OCI-LY3 (cell line): ENCODE measurements around the gene CCDC92.

Experiments
- H2AFZ ChIP-seq: fragments of 200-600, 300-600 bp; shearing (Covaris generic); 2 replicates; pipeline ENCODE4 v1.6.0; 2014; ENCODE audit warnings: antibody characterized with exemption, low read depth, low read length
- H3K27ac ChIP-seq: fragments of 200-600, 300-600 bp; sonication (generic); 2 replicates; pipeline ENCODE4 v1.5.1; 2014; ENCODE audit warnings: mild to moderate bottlenecking, low read length, moderate library complexity, mixed read lengths
- H3K27me3 ChIP-seq: fragments of 200-600, 300-600 bp; sonication (generic); 2 replicates; pipeline ENCODE4 v1.6.1; 2014; ENCODE audit warnings: low read depth, low read length, mixed read lengths
- H3K36me3 ChIP-seq: fragments of 200-600, 300-600 bp; sonication (generic); replicated peaks from 2 replicates; pipeline ENCODE3; 2014; ENCODE audit warnings: low read depth, low read length, mixed read lengths
- H3K4me1 ChIP-seq: fragments of 300-600, 200-600 bp; sonication (generic); 2 replicates; pipeline ENCODE4 v1.6.1; 2014; ENCODE audit warnings: low read length, mixed read lengths
- H3K4me2 ChIP-seq: fragments of 200-600, 300-600 bp; sonication (generic); 2 replicates; pipeline ENCODE4 v1.6.1; 2014; ENCODE audit warnings: low read length, mixed read lengths
- H3K4me3 ChIP-seq: fragments of 300-600, 200-600 bp; sonication (generic); 2 replicates; pipeline ENCODE4 v1.5.1; 2014; ENCODE audit warnings: antibody characterized with exemption, mild to moderate bottlenecking, low read length, moderate library complexity
- H3K79me2 ChIP-seq: fragments of 300-600, 200-600 bp; shearing (Covaris generic); 2 replicates; pipeline ENCODE4 v1.6.1; 2014; ENCODE audit warnings: mild to moderate bottlenecking, low read length, mixed read lengths
- H3K9ac ChIP-seq: fragments of 300-600, 200-600 bp; shearing (Covaris generic); 2 replicates; pipeline ENCODE4 v1.6.0; 2014; ENCODE audit warnings: mild to moderate bottlenecking, low read length, moderate library complexity
- H3K9me3 ChIP-seq: fragments of 200-600, 300-600 bp; shearing (Covaris generic); 2 replicates; pipeline ENCODE4 v1.6.1; 2014; ENCODE audit warnings: low read length, mixed read lengths; ENCODE audit not compliant: insufficient read depth
- H4K20me1 ChIP-seq: fragments of 200-600, 300-600 bp; sonication (generic); 2 replicates; pipeline ENCODE4 v1.6.1; 2016; ENCODE audit warnings: low read length, mixed read lengths; ENCODE audit not compliant: insufficient read depth
- EZH2phosphoT487 ChIP-seq: fragments of 200-600 bp; shearing (Covaris generic); IDR thresholded peaks from 2 replicates; pipeline ENCODE4 v1.6.1; 2018; ENCODE audit warnings: antibody characterized with exemption, mixed run types, low read depth
- TF ChIP-seq, protein P1 (sequence below): fragments of 200-600, 300-600 bp; sonication (generic); IDR thresholded peaks from 2 replicates; pipeline ENCODE4 v1.5.1; 2014; ENCODE audit warnings: antibody characterized with exemption, low read length, low read depth

The CCDC92 gene

DNA sequence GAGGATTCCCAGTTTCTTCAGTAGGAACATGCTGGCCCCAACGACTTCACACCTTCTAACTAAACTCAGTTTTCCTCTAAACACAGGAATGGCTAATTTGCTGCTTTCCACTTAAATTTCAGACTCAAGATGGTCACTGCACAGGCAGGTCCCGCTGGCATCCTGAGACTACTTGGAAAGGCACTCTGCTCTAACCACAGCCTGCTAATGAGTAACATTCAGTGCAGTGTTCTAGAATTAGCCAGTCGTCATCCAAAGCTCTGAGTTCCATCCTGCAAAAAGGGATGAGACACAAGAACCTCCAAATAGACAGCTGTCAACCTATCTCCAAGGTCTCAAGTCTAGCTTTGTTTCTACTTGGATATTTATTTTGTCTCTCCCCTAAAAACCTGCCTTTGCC is 6.0 kb downstream of the CCDC92 start:
- Histone ChIP-seq H3K36me3 (no peaks in the 10 kb centered on the region), H2AFZ (no peak overlapping the region), H4K20me1 (no peaks in the 10 kb centered on the region), H3K4me1 (peaks cover 6% of the 10 kb centered on the region), H3K79me2 (no peaks in the 10 kb centered on the region; the same call in 1 of the 2 replicates), H3K27me3 (no peaks in the 10 kb centered on the region), H3K4me3 (no peak overlapping the region), H3K9me3 (no peaks in the 10 kb centered on the region), H3K9ac (no peak overlapping the region), H3K4me2 (no peak overlapping the region), H3K27ac (no peak overlapping the region)
- TF ChIP-seq, protein P1, sequence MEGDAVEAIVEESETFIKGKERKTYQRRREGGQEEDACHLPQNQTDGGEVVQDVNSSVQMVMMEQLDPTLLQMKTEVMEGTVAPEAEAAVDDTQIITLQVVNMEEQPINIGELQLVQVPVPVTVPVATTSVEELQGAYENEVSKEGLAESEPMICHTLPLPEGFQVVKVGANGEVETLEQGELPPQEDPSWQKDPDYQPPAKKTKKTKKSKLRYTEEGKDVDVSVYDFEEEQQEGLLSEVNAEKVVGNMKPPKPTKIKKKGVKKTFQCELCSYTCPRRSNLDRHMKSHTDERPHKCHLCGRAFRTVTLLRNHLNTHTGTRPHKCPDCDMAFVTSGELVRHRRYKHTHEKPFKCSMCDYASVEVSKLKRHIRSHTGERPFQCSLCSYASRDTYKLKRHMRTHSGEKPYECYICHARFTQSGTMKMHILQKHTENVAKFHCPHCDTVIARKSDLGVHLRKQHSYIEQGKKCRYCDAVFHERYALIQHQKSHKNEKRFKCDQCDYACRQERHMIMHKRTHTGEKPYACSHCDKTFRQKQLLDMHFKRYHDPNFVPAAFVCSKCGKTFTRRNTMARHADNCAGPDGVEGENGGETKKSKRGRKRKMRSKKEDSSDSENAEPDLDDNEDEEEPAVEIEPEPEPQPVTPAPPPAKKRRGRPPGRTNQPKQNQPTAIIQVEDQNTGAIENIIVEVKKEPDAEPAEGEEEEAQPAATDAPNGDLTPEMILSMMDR, result no peak
- no peak for TF ChIP-seq EZH2phosphoT487

DNA sequence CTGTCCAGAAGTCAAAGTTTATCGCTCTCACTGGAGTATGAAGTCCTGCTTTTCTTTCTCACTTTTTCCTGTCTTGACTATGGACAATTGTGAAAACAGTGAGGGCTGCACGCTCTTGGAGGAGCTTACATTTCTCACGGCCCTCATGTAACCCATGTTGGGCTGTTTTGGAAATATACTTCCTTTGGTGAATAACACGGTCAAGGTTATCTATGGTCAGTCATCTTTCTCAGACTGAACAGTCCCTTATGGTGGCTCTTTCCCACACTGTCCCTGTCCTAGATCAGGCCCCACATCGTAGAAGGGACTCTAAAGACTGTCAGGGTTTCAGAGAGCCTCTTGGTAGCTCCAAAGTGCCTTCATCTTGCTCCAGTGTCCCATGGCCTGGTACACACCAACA is 7.2 kb downstream of the CCDC92 start:
- Histone ChIP-seq H3K4me2 (no peak overlapping the region), H3K79me2 (no peaks in the 10 kb centered on the region), H3K4me1 (no peaks in the 10 kb centered on the region), H4K20me1 (no peaks in the 10 kb centered on the region), H3K27me3 (no peaks in the 10 kb centered on the region), H3K27ac (no peak overlapping the region), H3K36me3 (no peaks in the 10 kb centered on the region), H3K4me3 (no peak overlapping the region), H3K9ac (no peak overlapping the region), H2AFZ (no peak overlapping the region), H3K9me3 (no peaks in the 10 kb centered on the region)
- TF ChIP-seq, protein P1, result no peak
- no peak for TF ChIP-seq EZH2phosphoT487

DNA sequence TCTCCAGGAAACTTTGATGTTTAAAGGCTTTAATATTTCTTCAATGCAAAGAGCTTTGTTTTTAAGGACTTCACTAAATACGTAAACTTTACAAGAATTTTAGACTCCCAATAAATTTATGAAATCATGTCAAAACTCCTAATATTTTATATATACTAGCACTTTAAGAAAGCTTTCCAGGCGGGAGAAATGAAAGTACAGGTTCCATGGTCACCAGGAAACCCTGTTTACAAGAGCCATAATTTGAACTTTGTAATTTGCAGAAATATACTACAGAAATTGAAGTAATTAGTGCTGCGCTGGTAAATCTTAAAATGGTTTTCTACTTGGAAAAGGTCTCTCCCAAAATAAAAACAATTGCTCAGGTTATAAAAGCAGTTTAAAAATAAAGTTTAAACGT is 8.8 kb downstream of the CCDC92 start:
- no peak overlapping the region for H3K4me2 ChIP-seq
- no peak overlapping the region for H2AFZ ChIP-seq
- no peaks in the 10 kb centered on the region for H3K9me3 ChIP-seq
- no peak overlapping the region for H3K9ac ChIP-seq
- H3K4me1 ChIP-seq, result no peaks in the 10 kb centered on the region
- no peaks in the 10 kb centered on the region for H3K79me2 ChIP-seq
- H3K27ac ChIP-seq, result no peak overlapping the region
- TF ChIP-seq EZH2phosphoT487, result no peak
- TF ChIP-seq, protein P1, result no peak
- H3K27me3 ChIP-seq, result no peaks in the 10 kb centered on the region
- no peak overlapping the region for H3K4me3 ChIP-seq
- no peaks in the 10 kb centered on the region for H4K20me1 ChIP-seq
- no peaks in the 10 kb centered on the region for H3K36me3 ChIP-seq

DNA sequence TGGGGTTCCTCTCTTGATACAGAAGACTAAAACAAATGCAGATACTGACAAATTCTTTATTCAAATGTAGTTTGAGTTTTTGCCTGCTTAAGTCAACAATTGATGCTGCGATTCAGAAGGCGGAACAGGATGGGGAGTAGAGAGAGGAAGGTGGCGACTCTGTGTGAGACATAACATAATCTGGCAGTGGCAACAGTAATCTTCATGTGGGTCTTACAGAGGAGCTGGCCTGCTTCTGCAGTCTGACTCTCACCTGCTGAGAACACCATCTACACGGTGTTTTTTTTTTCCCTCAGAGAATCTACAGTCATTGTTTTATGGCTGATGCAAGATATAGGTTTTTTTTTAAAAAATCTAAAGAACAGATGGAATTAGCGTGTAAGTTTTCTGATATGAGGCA is 10.1 kb downstream of the CCDC92 start:
- no peak overlapping the region for H3K4me3 ChIP-seq
- no peaks in the 10 kb centered on the region for H3K9me3 ChIP-seq
- TF ChIP-seq, protein P1, result no peak
- TF ChIP-seq EZH2phosphoT487, result no peak
- no peaks in the 10 kb centered on the region for H3K27me3 ChIP-seq
- H3K9ac ChIP-seq, result no peak overlapping the region
- H3K36me3 ChIP-seq, result no peaks in the 10 kb centered on the region
- H3K4me1 ChIP-seq, result no peaks in the 10 kb centered on the region
- H2AFZ ChIP-seq, result no peak overlapping the region
- H3K79me2 ChIP-seq, result no peaks in the 10 kb centered on the region
- H3K27ac ChIP-seq, result no peak overlapping the region
- no peak overlapping the region for H3K4me2 ChIP-seq
- no peaks in the 10 kb centered on the region for H4K20me1 ChIP-seq
